Measurements from ENCODE around the gene GARIN5A.

The GARIN5A gene

DNA sequence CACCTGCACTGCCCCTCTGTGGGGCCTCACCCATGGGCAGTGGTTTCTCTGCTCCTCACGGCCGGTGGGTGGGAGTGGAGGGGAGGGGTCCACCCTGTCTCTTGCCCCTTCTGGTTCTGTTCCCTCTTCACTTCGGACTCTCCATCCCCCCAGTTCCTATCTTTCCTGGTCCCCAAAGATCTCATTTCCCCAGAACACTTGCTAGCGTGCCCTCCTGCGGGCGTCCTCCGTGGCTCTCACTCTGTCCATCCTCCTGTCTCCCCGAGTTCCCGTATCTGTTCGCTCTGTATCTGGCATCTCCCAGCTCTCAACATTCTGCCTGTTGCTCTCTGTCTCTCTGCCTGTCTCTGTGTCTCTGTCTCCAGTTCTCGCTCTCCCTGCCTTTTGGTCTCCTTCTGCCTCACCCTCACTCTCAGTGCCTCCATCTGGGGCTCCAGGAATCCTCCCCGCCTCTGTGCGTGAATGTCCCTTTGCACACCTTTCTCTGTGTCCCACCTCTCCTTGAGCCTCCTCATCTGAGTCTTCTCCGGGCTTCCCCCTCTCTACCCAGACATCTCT, 57.5 kb downstream of the GARIN5A start:
- TF ChIP-seq, protein P1, sequence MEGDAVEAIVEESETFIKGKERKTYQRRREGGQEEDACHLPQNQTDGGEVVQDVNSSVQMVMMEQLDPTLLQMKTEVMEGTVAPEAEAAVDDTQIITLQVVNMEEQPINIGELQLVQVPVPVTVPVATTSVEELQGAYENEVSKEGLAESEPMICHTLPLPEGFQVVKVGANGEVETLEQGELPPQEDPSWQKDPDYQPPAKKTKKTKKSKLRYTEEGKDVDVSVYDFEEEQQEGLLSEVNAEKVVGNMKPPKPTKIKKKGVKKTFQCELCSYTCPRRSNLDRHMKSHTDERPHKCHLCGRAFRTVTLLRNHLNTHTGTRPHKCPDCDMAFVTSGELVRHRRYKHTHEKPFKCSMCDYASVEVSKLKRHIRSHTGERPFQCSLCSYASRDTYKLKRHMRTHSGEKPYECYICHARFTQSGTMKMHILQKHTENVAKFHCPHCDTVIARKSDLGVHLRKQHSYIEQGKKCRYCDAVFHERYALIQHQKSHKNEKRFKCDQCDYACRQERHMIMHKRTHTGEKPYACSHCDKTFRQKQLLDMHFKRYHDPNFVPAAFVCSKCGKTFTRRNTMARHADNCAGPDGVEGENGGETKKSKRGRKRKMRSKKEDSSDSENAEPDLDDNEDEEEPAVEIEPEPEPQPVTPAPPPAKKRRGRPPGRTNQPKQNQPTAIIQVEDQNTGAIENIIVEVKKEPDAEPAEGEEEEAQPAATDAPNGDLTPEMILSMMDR (IDR thresholded peaks at IDR 0.05; ENCODE audit: borderline replicate concordance, insufficient read depth, low read depth, low read length), result no peak
- peak overlapping the region; percentile 84 for H3K4me3 ChIP-seq (ENCODE audit: low read depth, low read length)

DNA sequence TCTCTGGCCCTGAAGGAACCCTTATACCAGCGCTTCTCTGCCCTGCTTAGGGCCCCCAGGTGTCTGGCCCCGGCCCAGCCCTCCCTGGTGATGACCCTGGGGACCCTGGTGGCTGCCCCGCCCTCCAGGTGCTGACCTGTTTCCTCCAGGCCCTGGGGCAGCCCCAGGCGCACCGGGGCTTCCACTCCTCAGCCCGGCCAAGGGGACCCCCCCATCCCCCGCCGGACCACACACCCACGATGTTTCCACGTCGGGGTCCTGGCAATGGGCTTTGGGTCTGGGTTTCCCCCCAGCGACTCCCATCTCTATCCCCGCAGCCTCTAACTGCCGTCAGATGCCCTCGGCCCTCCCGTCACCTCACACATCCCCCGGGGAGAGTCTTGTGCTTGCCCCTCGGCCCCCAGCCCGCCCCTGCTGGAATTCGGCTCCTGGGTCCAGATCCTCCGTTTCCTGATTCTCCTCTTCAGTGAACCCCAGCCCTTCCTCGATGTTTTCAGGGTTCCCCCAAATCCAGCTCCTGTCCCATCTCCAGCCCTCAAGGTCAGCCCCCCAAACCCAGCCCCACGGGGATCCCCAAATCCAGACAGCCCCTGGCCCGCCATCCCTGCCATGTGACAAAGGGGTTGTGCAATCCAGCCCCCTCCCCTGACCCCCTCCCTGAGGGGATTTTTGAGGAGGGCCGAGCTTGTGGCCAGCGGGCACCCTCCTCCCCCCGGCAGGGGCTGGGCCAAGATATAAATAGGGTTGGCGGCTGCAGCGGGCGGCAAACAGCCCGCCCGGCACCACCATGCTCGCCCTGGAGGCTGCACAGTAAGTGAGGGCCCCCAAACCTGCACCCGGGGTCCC, 58.2 kb downstream of the GARIN5A start, which contains the start of gene SPIB:
Gene SPIB (plus strand): TSS at position 763 of the 846 bp plus-strand sequence. CDS start 25 bp downstream, at position 788.
- TF ChIP-seq, protein P1 (IDR thresholded peaks at IDR 0.05; ENCODE audit: borderline replicate concordance, insufficient read depth, low read depth, low read length), result no peak
- peak within 1 kb of the TSS; percentile 84 for H3K4me3 ChIP-seq (ENCODE audit: low read depth, low read length)

DNA sequence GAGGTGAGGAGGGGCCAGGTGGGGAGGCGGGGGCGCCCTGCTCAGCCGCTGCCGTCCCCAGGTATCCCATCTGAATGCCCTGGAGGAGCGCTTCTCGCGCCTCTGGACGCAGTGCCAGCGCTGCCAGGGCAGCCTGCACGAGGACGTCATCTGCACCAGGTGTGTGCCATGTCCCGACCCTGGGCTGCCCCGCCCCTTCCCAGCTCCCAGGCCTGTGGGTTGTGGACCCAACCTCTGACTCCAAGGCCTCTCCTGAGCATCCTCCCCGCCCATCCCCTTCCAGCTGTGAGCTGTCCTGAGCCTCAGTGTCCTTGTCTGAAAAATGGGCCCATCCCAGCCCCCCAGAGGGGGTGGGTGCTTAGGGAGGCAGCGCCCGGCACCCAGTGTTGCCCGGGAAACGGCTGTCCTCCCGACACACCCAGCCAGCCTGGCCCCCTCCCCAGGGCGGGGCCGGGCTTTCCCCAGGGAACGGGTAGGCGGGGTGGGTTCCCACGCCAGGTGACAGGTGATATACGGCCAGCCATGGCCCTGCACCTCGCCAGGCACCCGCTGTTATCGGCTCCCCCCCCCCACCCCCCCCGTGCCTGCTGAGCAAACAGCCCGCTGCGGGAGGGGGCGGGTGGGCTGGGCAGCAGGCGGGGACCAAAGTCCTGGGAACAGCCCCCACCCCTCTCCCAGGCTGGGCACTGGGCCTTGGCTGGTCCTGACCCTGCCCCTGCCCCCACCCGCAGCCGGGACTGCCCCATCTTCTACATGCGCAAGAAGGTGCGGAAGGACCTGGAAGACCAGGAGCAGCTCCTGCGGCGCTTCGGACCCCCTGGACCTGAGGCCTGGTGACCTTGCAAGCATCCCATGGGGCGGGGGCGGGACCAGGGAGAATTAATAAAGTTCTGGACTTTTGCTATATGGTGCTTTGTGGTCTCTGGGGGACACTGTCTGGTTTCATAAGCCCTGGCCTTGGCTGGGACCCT, 59.3 kb downstream of the GARIN5A start:
- TF ChIP-seq, protein P1 (IDR thresholded peaks at IDR 0.05; ENCODE audit: borderline replicate concordance, insufficient read depth, low read depth, low read length), result no peak
- H3K4me3 ChIP-seq (ENCODE audit: low read depth, low read length), result peak overlapping the region; percentile 84
